Measurements from ENCODE around the gene GCGR. TPM values are rescaled to one million over a fixed set of nuclear protein-coding genes. Genes with fewer than 3 reads are reported as not detected.

GCGR gene
- total RNA-seq, 1 donor from 2014 or later, result not detected

DNA sequence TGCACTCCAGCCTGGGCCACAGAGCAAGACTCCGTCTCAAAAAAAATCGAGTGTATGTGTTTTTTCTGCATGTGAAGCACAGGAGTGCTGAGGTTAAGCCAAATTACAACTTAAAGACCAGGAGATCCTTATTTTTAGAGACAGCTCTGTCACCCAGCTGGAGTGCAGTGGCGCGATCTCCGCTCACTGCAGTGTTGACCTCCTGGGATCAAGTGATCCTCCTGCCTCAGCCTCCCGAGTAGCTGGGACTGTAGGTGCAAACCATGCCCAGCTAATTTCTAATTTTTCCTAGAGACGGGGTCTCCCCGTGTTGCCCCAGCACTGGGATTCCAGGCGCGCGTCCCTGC is 38.4 kb downstream of the GCGR start:
- Histone ChIP-seq H3K4me1 (no peaks in the 10 kb centered on the region), H3K9ac (no peak overlapping the region), H3K36me3 (no peaks in the 10 kb centered on the region), H3K9me3 (ENCODE audit: low read depth) (no peaks in the 10 kb centered on the region), H2AFZ (replicated peaks) (no peak overlapping the region), H4K20me1 (ENCODE audit: low read depth) (no peaks in the 10 kb centered on the region), H3K79me2 (ENCODE audit: low read depth) (no peaks in the 10 kb centered on the region), H3K4me2 (no peak overlapping the region), H3K27me3 (no peaks in the 10 kb centered on the region), H3K4me3 (no peak overlapping the region), H3K27ac (no peak overlapping the region), H3F3A (ENCODE audit: low read depth) (peaks cover 11% of the 10 kb centered on the region)
- Mint-ChIP-seq H3K4me1 (no peaks in the 10 kb centered on the region), H3K27ac (no peak overlapping the region), H3K36me3 (peaks cover 6% of the 10 kb centered on the region), H3K9me3 (no peaks in the 10 kb centered on the region), H3K27me3 (ENCODE audit: insufficient read depth, low read depth) (peaks cover 7% of the 10 kb centered on the region), H3K4me3 (peak overlapping the region; percentile 27)
- TF ChIP-seq, protein P1, sequence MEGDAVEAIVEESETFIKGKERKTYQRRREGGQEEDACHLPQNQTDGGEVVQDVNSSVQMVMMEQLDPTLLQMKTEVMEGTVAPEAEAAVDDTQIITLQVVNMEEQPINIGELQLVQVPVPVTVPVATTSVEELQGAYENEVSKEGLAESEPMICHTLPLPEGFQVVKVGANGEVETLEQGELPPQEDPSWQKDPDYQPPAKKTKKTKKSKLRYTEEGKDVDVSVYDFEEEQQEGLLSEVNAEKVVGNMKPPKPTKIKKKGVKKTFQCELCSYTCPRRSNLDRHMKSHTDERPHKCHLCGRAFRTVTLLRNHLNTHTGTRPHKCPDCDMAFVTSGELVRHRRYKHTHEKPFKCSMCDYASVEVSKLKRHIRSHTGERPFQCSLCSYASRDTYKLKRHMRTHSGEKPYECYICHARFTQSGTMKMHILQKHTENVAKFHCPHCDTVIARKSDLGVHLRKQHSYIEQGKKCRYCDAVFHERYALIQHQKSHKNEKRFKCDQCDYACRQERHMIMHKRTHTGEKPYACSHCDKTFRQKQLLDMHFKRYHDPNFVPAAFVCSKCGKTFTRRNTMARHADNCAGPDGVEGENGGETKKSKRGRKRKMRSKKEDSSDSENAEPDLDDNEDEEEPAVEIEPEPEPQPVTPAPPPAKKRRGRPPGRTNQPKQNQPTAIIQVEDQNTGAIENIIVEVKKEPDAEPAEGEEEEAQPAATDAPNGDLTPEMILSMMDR (IDR thresholded peaks at IDR 0.05), result no peak
- TF ChIP-seq EZH2 (IDR thresholded peaks at IDR 0.05) (no peak), EZH2phosphoT487 (IDR thresholded peaks at IDR 0.05) (no peak)
- no peak for DNase-seq (ENCODE audit: low spot score)

DNA sequence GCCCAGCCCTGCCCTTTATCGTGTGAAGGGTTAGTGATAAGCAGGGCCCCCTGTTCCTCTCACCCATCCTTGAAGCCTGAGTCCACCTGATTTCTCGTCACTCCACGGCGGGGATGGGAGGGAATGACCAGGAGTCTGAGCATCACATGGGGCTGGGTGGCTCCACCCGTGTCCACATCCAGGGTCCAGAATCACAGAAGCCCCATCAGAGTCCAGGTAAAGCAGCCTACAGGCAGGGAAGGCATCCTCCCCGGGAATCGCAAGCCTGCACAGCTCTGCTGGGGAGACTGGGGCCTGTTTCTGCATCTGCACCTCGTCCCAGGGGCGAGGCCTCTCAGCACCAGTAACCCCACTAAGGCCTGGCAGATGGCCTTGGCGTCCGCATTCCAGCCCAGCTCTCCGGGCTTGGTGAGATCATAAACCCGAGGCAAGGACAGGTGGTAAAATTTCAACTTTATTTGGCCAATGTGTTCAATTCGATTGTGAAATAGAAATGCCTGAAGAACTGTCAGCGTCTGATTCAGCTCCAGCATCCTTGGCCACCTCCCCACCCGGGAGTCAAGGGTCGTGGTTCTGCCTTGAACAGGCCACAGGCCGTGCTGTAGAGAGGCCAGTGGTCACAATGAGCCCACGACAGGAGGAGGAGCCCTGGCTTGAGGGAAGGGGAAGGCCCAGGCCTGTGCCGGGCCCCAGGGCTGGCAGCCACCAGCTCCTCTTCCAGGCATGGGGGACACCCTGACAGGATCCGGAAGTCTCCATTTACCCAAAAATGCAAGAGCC is 39.0 kb downstream of the GCGR start:
- H3K36me3 Mint-ChIP-seq, result peaks cover 6% of the 10 kb centered on the region
- H3K4me1 ChIP-seq, result no peaks in the 10 kb centered on the region
- no peak overlapping the region for H3K27ac ChIP-seq
- H3K4me3 Mint-ChIP-seq, result peak overlapping the region; percentile 27
- no peaks in the 10 kb centered on the region for H3K4me1 Mint-ChIP-seq
- H4K20me1 ChIP-seq (ENCODE audit: low read depth), result no peaks in the 10 kb centered on the region
- H3K36me3 ChIP-seq, result no peaks in the 10 kb centered on the region
- no peaks in the 10 kb centered on the region for H3K79me2 ChIP-seq (ENCODE audit: low read depth)
- H3K4me3 ChIP-seq, result no peak overlapping the region
- H3K27ac Mint-ChIP-seq, result no peak overlapping the region
- H2AFZ ChIP-seq (replicated peaks), result no peak overlapping the region
- H3K27me3 Mint-ChIP-seq (ENCODE audit: insufficient read depth, low read depth), result peaks cover 7% of the 10 kb centered on the region
- H3K9ac ChIP-seq, result no peak overlapping the region
- DNase-seq (ENCODE audit: low spot score), result no peak
- peaks cover 7% of the 10 kb centered on the region for H3F3A ChIP-seq (ENCODE audit: low read depth)
- TF ChIP-seq EZH2phosphoT487 (IDR thresholded peaks at IDR 0.05) (no peak), EZH2 (IDR thresholded peaks at IDR 0.05) (no peak)
- TF ChIP-seq, protein P1 (IDR thresholded peaks at IDR 0.05), result no peak
- H3K9me3 ChIP-seq (ENCODE audit: low read depth), result no peaks in the 10 kb centered on the region
- no peaks in the 10 kb centered on the region for H3K9me3 Mint-ChIP-seq
- H3K4me2 ChIP-seq, result no peak overlapping the region
- no peaks in the 10 kb centered on the region for H3K27me3 ChIP-seq

DNA sequence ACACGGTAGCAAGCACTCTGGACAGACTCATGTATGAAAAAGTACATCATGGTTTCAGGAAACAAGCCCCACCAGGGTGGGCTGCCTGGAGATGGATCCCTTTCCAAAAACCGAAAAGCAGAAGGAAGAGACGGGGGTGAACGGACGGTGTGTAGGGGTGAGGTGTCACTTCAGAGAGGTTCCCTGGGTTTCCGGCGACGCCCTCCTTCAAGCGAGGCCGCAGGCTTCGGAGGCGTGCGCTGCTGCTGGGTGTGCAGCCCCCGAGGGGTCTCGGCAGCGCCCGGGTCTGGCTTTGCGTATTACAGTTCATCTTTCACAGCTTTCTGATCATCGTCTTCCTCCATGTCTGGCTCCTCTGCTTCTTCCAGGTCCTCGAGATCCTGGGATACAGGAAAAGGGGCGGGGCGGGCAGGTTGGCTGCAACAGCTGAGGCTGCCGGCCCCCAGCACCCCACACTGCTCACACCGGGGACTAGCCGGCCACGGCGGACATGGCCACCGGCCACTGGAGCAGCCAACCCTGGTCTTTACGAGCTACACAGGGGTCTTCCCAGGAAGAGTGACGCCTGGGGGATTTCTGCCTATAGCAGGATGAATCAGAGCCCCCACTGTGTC is 39.9 kb downstream of the GCGR start:
- Histone ChIP-seq H3K9me3 (ENCODE audit: low read depth) (no peaks in the 10 kb centered on the region), H3K9ac (no peak overlapping the region), H2AFZ (replicated peaks) (no peak overlapping the region), H4K20me1 (ENCODE audit: low read depth) (no peaks in the 10 kb centered on the region), H3K27me3 (no peaks in the 10 kb centered on the region), H3K27ac (no peak overlapping the region), H3F3A (ENCODE audit: low read depth) (peaks cover 5% of the 10 kb centered on the region), H3K4me3 (no peak overlapping the region), H3K36me3 (no peaks in the 10 kb centered on the region), H3K4me1 (no peaks in the 10 kb centered on the region), H3K79me2 (ENCODE audit: low read depth) (no peaks in the 10 kb centered on the region), H3K4me2 (no peak overlapping the region)
- H3K9me3 Mint-ChIP-seq, result no peaks in the 10 kb centered on the region
- H3K36me3 Mint-ChIP-seq, result peaks cover 8% of the 10 kb centered on the region
- H3K4me3 Mint-ChIP-seq, result no peak overlapping the region
- DNase-seq (ENCODE audit: low spot score), result no peak
- TF ChIP-seq EZH2phosphoT487 (IDR thresholded peaks at IDR 0.05), result no peak
- H3K4me1 Mint-ChIP-seq, result no peaks in the 10 kb centered on the region
- no peak overlapping the region for H3K27ac Mint-ChIP-seq
- peaks cover 8% of the 10 kb centered on the region for H3K27me3 Mint-ChIP-seq (ENCODE audit: insufficient read depth, low read depth)

DNA sequence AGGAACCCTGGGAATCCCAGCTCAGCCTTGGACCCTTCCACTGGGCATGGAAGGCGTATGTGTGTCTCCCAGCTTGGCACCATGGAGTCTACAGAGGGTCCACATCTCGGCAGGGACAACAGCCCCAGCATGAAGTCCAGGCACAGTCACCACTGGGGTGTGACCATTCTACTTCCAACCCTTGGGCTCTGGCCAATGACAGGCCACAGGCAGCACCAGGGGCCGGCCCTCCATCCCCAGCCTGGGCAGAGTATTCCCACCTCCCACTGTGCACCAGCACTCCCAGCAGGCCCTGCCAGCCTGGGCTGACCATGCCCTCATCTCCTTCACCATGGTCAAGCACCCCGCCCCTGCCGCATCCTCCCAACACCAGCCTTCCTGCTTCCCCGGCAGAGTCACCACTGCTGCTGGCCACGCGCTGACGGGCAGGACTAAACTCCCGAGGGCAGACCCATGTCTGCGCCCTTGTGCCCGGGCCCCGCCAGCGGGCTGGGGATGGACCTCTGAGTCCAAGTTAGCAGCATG is 40.4 kb downstream of the GCGR start:
- H2AFZ ChIP-seq (replicated peaks), result no peak overlapping the region
- H3K4me1 ChIP-seq, result no peaks in the 10 kb centered on the region
- H3K27ac Mint-ChIP-seq, result no peak overlapping the region
- H3K27ac ChIP-seq, result no peak overlapping the region
- H3K27me3 ChIP-seq, result no peaks in the 10 kb centered on the region
- TF ChIP-seq, protein P1 (IDR thresholded peaks at IDR 0.05), result no peak
- TF ChIP-seq EZH2phosphoT487 (IDR thresholded peaks at IDR 0.05), result no peak
- no peak for TF ChIP-seq EZH2 (IDR thresholded peaks at IDR 0.05)
- no peak for DNase-seq (ENCODE audit: low spot score)
- no peaks in the 10 kb centered on the region for H3K79me2 ChIP-seq (ENCODE audit: low read depth)
- no peak overlapping the region for H3K4me3 Mint-ChIP-seq
- H3K36me3 Mint-ChIP-seq, result peaks cover 8% of the 10 kb centered on the region
- H3F3A ChIP-seq (ENCODE audit: low read depth), result peaks cover 5% of the 10 kb centered on the region
- no peaks in the 10 kb centered on the region for H3K36me3 ChIP-seq
- no peak overlapping the region for H3K4me3 ChIP-seq
- no peaks in the 10 kb centered on the region for H4K20me1 ChIP-seq (ENCODE audit: low read depth)
- peaks cover 8% of the 10 kb centered on the region for H3K27me3 Mint-ChIP-seq (ENCODE audit: insufficient read depth, low read depth)
- H3K9me3 ChIP-seq (ENCODE audit: low read depth), result no peaks in the 10 kb centered on the region
- no peak overlapping the region for H3K9ac ChIP-seq
- H3K4me1 Mint-ChIP-seq, result no peaks in the 10 kb centered on the region
- no peak overlapping the region for H3K4me2 ChIP-seq
- H3K9me3 Mint-ChIP-seq, result no peaks in the 10 kb centered on the region
